DOHH2 (cell line): ENCODE data around the gene PALB2.

Experiments
- EZH2phosphoT487 ChIP-seq: fragments of 200-600 bp; sonication (generic); IDR thresholded peaks from 2 replicates; pipeline ENCODE4 v1.6.1; 2017; ENCODE audit warnings: borderline replicate concordance, mild to moderate bottlenecking, antibody characterized with exemption, low read length, moderate library complexity, mixed read lengths
- TF ChIP-seq, protein P1 (sequence below): fragments of 200-600 bp; sonication (generic); IDR thresholded peaks from one replicate; pipeline ENCODE4 v1.5.1; 2014; ENCODE audit warnings: antibody characterized with exemption, mild to moderate bottlenecking, low read depth, low read length; ENCODE audit not compliant: poor library complexity, severe bottlenecking

DNA sequence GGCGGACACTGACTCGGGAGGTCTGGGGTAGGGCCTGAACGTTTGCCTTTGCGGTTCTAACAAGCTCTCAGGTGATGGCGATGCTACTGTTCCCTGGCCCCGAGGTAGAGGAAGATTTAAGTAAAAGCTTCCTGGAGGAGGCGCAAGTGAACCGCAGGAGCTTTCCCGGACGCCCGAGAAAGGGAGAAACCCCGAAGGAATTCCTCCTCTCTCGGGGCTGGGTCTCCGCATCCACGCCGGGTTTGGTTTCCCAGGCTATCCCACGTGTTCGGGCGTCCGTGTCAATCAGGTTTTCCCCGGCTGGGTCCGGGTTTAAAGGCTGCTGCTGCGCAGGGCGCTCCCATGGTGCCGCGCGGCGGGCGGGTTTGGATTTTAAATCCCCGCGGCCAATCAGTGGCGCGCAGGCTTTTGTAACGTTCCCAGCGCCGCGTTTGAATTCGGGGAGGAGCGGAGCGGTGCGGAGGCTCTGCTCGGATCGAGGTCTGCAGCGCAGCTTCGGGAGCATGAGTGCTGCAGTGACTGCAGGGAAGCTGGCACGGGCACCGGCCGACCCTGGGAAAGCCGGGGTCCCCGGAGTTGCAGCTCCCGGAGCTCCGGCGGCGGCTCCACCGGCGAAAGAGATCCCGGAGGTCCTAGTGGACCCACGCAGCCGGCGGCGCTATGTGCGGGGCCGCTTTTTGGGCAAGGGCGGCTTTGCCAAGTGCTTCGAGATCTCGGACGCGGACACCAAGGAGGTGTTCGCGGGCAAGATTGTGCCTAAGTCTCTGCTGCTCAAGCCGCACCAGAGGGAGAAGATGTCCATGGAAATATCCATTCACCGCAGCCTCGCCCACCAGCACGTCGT lies 37.5 kb upstream of the PALB2 start, which contains the start of gene PLK1:
- TF ChIP-seq, protein P1, sequence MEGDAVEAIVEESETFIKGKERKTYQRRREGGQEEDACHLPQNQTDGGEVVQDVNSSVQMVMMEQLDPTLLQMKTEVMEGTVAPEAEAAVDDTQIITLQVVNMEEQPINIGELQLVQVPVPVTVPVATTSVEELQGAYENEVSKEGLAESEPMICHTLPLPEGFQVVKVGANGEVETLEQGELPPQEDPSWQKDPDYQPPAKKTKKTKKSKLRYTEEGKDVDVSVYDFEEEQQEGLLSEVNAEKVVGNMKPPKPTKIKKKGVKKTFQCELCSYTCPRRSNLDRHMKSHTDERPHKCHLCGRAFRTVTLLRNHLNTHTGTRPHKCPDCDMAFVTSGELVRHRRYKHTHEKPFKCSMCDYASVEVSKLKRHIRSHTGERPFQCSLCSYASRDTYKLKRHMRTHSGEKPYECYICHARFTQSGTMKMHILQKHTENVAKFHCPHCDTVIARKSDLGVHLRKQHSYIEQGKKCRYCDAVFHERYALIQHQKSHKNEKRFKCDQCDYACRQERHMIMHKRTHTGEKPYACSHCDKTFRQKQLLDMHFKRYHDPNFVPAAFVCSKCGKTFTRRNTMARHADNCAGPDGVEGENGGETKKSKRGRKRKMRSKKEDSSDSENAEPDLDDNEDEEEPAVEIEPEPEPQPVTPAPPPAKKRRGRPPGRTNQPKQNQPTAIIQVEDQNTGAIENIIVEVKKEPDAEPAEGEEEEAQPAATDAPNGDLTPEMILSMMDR = peak; percentile 66
- TF ChIP-seq EZH2phosphoT487 = no peak
